HAP-1 (cell line): ENCODE measurements around the gene EFCAB6.

Source experiments
- DNase-seq, 2 experiments: peaks; one replicate each; pipeline ENCODE4 v3.0.0-alpha.2; 2016 to 2020; ENCODE audit warnings: low spot score in 2 of 2
- H3K27me3 ChIP-seq: fragments of 250-450 bp; sonication (Bioruptor Pico); 2 replicates; pipeline ENCODE4 v1.5.1; 2020; ENCODE audit warnings: low read depth, mild to moderate bottlenecking, moderate library complexity
- H3K36me3 ChIP-seq: fragments of 250-450 bp; sonication (Bioruptor Pico); replicated peaks from 2 replicates; pipeline ENCODE4 v1.5.1; 2020; ENCODE audit warnings: mild to moderate bottlenecking
- H3K4me1 ChIP-seq: fragments of 250-450 bp; sonication (Bioruptor Pico); 2 replicates; pipeline ENCODE4 v1.5.1; 2020; ENCODE audit warnings: mild to moderate bottlenecking
- H3K4me3 ChIP-seq: fragments of 250-450 bp; sonication (Bioruptor Pico); 2 replicates; pipeline ENCODE4 v1.5.1; 2020; ENCODE audit warnings: mild to moderate bottlenecking, moderate library complexity
- H3K9me3 ChIP-seq: fragments of 250-450 bp; sonication (Bioruptor Pico); 2 replicates; pipeline ENCODE4 v1.5.1; 2020; ENCODE audit warnings: mild to moderate bottlenecking, moderate library complexity
- in situ Hi-C: fragments of 300-500 bp; cut with MboI; formaldehyde crosslinking; loops from 3 replicates; pipeline ENCODE4 v1.14.3; 2020; ENCODE audit warnings: low sequenced_read_pairs, inconsistent platforms, mixed read lengths

EFCAB6 gene

GRCh38 chr22:43639228-43639948, 172.7 kb downstream of the EFCAB6 start:
- peaks cover 6% of the 10 kb centered on the region for H3K9me3 ChIP-seq
- no peak for DNase-seq
- no peak overlapping the region for H3K4me3 ChIP-seq
- no peaks in the 10 kb centered on the region for H3K4me1 ChIP-seq
- in situ Hi-C loops = no loop called here
- no peaks in the 10 kb centered on the region for H3K27me3 ChIP-seq
- H3K36me3 ChIP-seq = no peaks in the 10 kb centered on the region

DNA sequence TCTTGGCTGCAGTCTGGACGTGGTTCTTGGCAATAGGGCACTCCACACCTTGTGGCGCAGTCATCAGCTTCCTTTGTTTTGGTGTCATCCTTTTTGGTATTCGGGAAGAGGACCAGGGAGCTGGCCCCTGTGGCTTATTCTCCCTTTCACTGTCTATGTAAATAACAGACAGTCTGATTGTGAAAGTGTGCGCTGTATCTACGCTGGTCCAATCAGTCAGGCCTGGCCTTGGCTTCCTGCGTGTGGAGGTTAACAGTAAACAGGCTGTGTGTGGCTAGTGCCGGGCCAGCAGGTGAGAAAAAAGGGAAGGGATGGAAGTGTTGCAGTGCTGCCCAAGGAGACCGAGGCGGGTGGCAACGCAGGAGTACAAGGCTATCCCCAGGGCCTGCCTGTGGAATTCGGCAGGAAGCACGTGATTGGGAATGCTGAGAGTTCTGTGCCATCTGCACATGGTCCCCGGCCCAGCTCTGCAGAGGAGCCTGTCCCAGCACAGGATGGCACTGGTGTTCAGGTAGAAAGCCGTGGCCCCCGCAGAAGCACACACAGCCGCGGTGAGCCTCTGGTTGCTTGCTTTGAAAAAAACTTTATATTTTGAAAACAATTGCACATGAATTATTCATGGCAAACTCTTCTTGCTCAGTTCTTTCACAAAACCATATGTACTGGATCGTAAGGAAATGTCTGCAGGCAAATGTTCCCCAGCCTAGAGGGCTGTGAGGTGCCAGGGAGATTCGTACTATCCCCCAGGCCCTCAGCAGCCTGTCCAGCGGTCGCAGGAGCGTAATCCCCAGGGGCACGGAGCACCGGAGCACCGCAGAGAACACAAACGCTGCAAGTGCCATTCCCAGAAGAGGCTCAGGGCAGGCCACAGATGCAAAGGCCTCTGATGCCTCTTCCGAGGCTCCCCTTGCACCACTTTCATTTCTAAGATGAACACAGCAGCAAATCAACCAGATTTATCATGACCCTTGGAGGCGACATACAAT, 174.5 kb downstream of the EFCAB6 start:
- Histone ChIP-seq H3K36me3 (no peaks in the 10 kb centered on the region), H3K4me3 (no peak overlapping the region), H3K27me3 (no peaks in the 10 kb centered on the region), H3K4me1 (no peaks in the 10 kb centered on the region), H3K9me3 (peaks cover 6% of the 10 kb centered on the region)
- DNase-seq = no peak
- in situ Hi-C loops = no loop called here

- H3K9me3 ChIP-seq = peaks cover 6% of the 10 kb centered on the region
- H3K27me3 ChIP-seq = no peaks in the 10 kb centered on the region
- no peak overlapping the region for H3K4me3 ChIP-seq
- no peak for DNase-seq
- in situ Hi-C loops = no loop called here
- no peaks in the 10 kb centered on the region for H3K4me1 ChIP-seq
- no peaks in the 10 kb centered on the region for H3K36me3 ChIP-seq
Observed at GRCh38 chr22:43636086-43636485, 176.0 kb downstream of the EFCAB6 start.

DNA sequence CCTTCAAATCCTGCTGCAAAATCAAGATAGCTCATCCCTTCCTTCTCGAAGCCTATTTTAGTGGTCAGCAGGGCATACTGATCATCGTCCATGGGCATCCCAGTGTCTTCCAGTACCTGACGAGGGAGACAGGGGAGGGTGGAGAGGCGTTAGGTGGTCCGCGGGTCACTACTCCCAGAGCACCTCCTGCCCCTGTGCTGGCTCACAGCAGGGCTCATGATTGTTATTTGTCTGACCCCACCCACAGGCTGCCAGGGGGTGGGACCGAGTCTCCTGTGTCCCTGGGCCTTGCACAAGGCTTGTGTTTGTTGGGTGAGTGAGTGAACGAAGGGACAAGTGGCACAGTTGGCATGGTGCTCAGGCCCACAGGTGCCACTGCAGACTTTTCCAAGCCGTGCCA, 177.0 kb downstream of the EFCAB6 start:
- Histone ChIP-seq H3K4me3 (no peak overlapping the region), H3K36me3 (no peaks in the 10 kb centered on the region), H3K4me1 (no peaks in the 10 kb centered on the region), H3K9me3 (peaks cover 6% of the 10 kb centered on the region), H3K27me3 (no peaks in the 10 kb centered on the region)
- no peak for DNase-seq
- in situ Hi-C loops = no loop called here

GRCh38 chr22:43634316-43634715, 177.8 kb downstream of the EFCAB6 start:
- Histone ChIP-seq H3K36me3 (no peaks in the 10 kb centered on the region), H3K4me3 (no peak overlapping the region), H3K9me3 (peaks cover 4% of the 10 kb centered on the region), H3K27me3 (no peaks in the 10 kb centered on the region), H3K4me1 (no peaks in the 10 kb centered on the region)
- in situ Hi-C loops = no loop called here
- no peak for DNase-seq

- Histone ChIP-seq H3K4me3 (no peak overlapping the region), H3K9me3 (no peaks in the 10 kb centered on the region), H3K4me1 (no peaks in the 10 kb centered on the region), H3K36me3 (no peaks in the 10 kb centered on the region), H3K27me3 (no peaks in the 10 kb centered on the region)
- in situ Hi-C loops = no loop called here
- no peak for DNase-seq
Observed at GRCh38 chr22:43633631-43634285, 178.3 kb downstream of the EFCAB6 start.

- Histone ChIP-seq H3K9me3 (no peaks in the 10 kb centered on the region), H3K36me3 (no peaks in the 10 kb centered on the region), H3K27me3 (no peaks in the 10 kb centered on the region), H3K4me3 (no peak overlapping the region), H3K4me1 (no peaks in the 10 kb centered on the region)
- in situ Hi-C loops = no loop called here
- no peak for DNase-seq
Observed at GRCh38 chr22:43631846-43632245, 180.3 kb downstream of the EFCAB6 start.

DNA sequence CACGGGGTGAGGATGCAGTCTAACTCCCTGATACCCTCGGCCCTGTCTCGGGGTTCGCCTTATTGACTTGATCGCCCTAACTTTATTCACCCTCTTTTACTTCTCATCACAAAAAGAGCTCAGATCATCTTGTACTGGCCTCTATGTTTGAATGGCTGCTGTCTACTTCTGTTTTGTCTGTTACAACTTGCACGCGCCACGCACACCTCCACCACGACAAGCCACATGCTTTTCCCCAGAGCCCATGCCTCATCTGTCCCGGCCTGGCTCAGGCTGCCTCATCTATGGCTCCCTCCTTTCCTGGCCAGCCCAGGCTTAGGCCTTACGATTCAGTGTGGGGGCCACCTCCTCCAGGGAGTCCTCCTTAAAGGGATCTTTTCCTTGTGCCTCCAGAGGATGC, 180.9 kb downstream of the EFCAB6 start:
- Histone ChIP-seq H3K36me3 (no peaks in the 10 kb centered on the region), H3K27me3 (no peaks in the 10 kb centered on the region), H3K9me3 (no peaks in the 10 kb centered on the region), H3K4me3 (no peak overlapping the region), H3K4me1 (no peaks in the 10 kb centered on the region)
- in situ Hi-C loops = no loop called here
- no peak for DNase-seq

- Histone ChIP-seq H3K9me3 (no peaks in the 10 kb centered on the region), H3K4me1 (no peaks in the 10 kb centered on the region), H3K27me3 (no peaks in the 10 kb centered on the region), H3K36me3 (no peaks in the 10 kb centered on the region), H3K4me3 (no peak overlapping the region)
- no peak for DNase-seq
- in situ Hi-C loops = no loop called here
Observed at GRCh38 chr22:43630451-43630850, 181.7 kb downstream of the EFCAB6 start.

DNA sequence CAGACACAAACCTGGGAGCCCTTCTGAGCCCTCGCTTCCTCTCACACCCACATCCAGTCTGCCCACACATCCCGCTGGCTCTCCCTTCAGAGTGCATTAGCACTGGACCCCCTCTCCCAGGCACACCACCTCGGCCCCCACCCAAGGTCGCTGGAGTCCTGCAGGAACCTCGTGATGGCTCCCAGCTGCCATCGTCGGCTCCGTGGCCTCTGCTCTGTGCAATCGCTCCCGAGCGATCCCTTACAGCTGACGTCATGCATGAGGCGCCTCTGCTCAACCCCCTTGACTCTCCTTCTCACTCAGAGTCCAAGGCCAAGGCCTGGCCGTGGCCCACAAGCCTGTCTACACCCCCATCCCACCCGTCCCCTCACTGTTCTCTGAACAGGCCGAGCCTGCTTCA, 183.9 kb downstream of the EFCAB6 start:
- Histone ChIP-seq H3K4me1 (no peaks in the 10 kb centered on the region), H3K36me3 (no peaks in the 10 kb centered on the region), H3K27me3 (no peaks in the 10 kb centered on the region), H3K9me3 (no peaks in the 10 kb centered on the region), H3K4me3 (no peak overlapping the region)
- no peak for DNase-seq
- in situ Hi-C loops = no loop called here

DNA sequence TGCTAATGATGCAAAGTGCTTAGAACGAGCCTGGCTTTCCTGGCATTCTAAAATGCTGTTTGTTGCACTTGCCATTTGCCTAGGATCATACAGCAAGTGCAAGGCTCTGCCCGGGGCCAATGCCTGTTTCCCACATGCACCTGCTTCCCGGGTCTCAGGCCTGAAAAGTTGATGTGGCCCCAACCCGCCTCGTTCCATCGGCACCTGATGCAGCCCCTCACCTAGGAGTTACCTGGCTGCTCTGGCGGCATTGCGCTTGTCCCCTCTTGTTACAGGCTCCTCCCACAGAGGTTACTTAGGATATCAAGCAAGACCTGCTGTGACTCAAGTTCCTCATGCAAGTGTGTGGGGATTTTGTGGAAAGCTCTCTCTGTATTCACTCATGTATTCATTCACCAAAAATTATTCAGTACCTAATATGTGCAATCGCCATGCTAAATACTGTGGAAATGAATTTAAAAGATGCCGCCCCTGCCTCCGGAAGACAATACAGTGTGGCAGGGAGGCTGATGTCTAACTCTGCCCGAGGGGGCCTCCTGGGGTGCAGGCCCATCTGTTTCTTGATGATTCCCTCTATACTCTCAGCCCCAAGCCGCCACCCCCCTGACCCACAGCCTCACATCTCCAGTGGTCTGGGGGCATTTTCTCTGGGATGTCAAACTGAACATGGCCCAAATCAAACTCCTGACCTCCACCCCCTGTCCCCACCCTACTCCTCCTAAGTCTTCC, 184.5 kb downstream of the EFCAB6 start:
- no peaks in the 10 kb centered on the region for H3K27me3 ChIP-seq
- no peak for DNase-seq
- H3K4me1 ChIP-seq = no peaks in the 10 kb centered on the region
- H3K9me3 ChIP-seq = no peaks in the 10 kb centered on the region
- H3K4me3 ChIP-seq = no peak overlapping the region
- in situ Hi-C loops = no loop called here
- no peaks in the 10 kb centered on the region for H3K36me3 ChIP-seq

GRCh38 chr22:43625242-43625641, 186.9 kb downstream of the EFCAB6 start:
- no peaks in the 10 kb centered on the region for H3K4me1 ChIP-seq
- H3K9me3 ChIP-seq = no peaks in the 10 kb centered on the region
- in situ Hi-C loops = no loop called here
- no peak for DNase-seq
- H3K36me3 ChIP-seq = no peaks in the 10 kb centered on the region
- H3K4me3 ChIP-seq = no peak overlapping the region
- H3K27me3 ChIP-seq = no peaks in the 10 kb centered on the region

DNA sequence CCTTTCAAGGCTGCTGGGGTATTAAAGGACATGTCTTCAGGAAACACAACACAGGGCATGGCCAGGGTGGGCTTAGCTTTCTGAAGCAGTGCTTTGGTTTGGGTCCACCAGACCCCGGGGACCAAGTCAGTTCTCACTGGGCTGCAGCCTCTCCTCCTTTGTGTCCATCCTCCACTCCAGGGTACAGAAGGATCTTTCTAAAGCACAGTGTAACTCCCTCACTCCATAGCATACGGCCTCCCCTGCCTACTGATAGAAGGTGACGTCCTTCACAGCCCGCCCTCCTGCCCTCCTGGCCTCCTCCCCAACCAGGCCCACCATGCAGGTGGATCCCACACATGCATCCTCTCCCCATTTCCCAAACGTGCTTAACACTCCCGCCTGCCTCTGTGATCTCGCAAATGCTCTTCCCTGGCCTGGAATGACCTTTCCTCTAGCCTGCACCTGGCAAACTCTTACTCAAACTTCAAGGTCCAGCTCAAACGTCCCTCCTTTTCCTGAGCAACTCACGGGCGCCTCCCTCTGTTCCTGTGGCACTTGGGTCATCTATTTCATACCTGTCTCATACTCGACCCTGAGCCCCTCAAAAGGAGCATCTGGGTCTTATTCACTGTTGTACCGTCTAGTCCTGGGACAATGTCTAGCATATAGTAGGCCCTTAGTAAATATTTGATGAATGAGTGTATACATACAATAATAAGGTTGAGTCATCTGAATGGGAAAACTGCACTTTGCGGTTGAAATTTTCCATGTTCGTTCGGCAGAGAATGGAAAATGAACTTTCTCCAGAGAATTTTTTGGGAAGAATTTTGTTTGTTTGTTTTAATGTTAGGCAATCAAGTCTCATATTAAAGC, 187.7 kb downstream of the EFCAB6 start:
- H3K27me3 ChIP-seq = no peaks in the 10 kb centered on the region
- H3K4me3 ChIP-seq = no peak overlapping the region
- in situ Hi-C loops = no loop called here
- no peak for DNase-seq
- no peaks in the 10 kb centered on the region for H3K4me1 ChIP-seq
- no peaks in the 10 kb centered on the region for H3K9me3 ChIP-seq
- H3K36me3 ChIP-seq = no peaks in the 10 kb centered on the region
